Skin epidermis (tissue), 12 donors: ENCODE results near the gene ZBTB8A.
A peak's percentile ranks its signal among the peaks of the same experiment; 100 is the strongest.
"Not testable (repeated sequence)": the region's sequence is repeated elsewhere in the genome, so short reads cannot be mapped to it uniquely, and the experiment has no call there.

Source experiments
- H3K27ac ChIP-seq, 21 experiments: fragments of 200-600 bp; sonication (generic) in 11 of 21; one replicate each; pipeline ENCODE4 v1.5.0; 2020; ENCODE audit warnings: mild to moderate bottlenecking in 3 of 21, inconsistent platforms in 2 of 21, moderate library complexity in 2 of 21
- H3K4me3 ChIP-seq, 7 experiments: fragments of 200-600 bp; sonication (generic) in 2 of 7; one replicate each; pipeline ENCODE4 v1.5.0; 2020; ENCODE audit warnings: inconsistent platforms in 2 of 7, mild to moderate bottlenecking in 2 of 7, moderate library complexity in 1 of 7

Gene ZBTB8A

GRCh38 chr1:32612189-32612881 lies 73.1 kb downstream of the ZBTB8A start:
- peak overlapping the region in 4 of 21 experiments; percentile 1 to 47 (median 12) for H3K27ac ChIP-seq
- H3K4me3 ChIP-seq = peak overlapping the region; percentile 16 to 45 (median 36)

GRCh38 chr1:32613472-32613871 lies 74.2 kb downstream of the ZBTB8A start:
- Histone ChIP-seq H3K4me3 (no peak overlapping the region), H3K27ac (no peak overlapping the region)

- Histone ChIP-seq H3K27ac (no peak overlapping the region), H3K4me3 (no peak overlapping the region)
These were observed 79.5 kb downstream of the ZBTB8A start for GRCh38 chr1:32618673-32619221.

- Histone ChIP-seq H3K4me3 (no peak overlapping the region), H3K27ac (no peak overlapping the region)
These were observed 80.7 kb downstream of the ZBTB8A start for GRCh38 chr1:32619701-32620485.

GRCh38 chr1:32622205-32622604 lies 83.0 kb downstream of the ZBTB8A start:
- Histone ChIP-seq H3K27ac (no peak overlapping the region), H3K4me3 (no peak overlapping the region)

GRCh38 chr1:32622806-32623681 lies 83.8 kb downstream of the ZBTB8A start:
- H3K27ac ChIP-seq = peak overlapping the region in 2 of 21 experiments; percentile 3 to 10

GRCh38 chr1:32623775-32624174 lies 84.5 kb downstream of the ZBTB8A start:
- no peak overlapping the region for H3K27ac ChIP-seq
- H3K4me3 ChIP-seq = no peak overlapping the region

More at GRCh38 chr1:32622806-32623681, 83.8 kb downstream of the ZBTB8A start:
- no peak overlapping the region for H3K4me3 ChIP-seq

- no peak overlapping the region for H3K27ac ChIP-seq
- no peak overlapping the region for H3K4me3 ChIP-seq
These were observed 86.9 kb downstream of the ZBTB8A start for GRCh38 chr1:32626176-32626575.

- peak overlapping the region in 3 of 21 experiments; percentile 32 to 72 (median 34) for H3K27ac ChIP-seq
- H3K4me3 ChIP-seq = no peak overlapping the region
These were observed 88.5 kb downstream of the ZBTB8A start for GRCh38 chr1:32627596-32628162.

- not testable (repeated sequence) for H3K4me3 ChIP-seq, H3K27ac ChIP-seq
These were observed 90.9 kb downstream of the ZBTB8A start for GRCh38 chr1:32630173-32630572.

GRCh38 chr1:32632829-32633228 lies 93.6 kb downstream of the ZBTB8A start:
- no peak overlapping the region for H3K27ac ChIP-seq
- H3K4me3 ChIP-seq = no peak overlapping the region

GRCh38 chr1:32635508-32636277 lies 96.5 kb downstream of the ZBTB8A start:
- Histone ChIP-seq H3K4me3 (no peak overlapping the region), H3K27ac (no peak overlapping the region)

- Histone ChIP-seq H3K27ac (peak overlapping the region in 5 of 21 experiments; percentile 3 to 44 (median 7)), H3K4me3 (no peak overlapping the region)
These were observed 97.9 kb downstream of the ZBTB8A start for GRCh38 chr1:32636914-32637645.

GRCh38 chr1:32639489-32640075 lies 100.4 kb downstream of the ZBTB8A start:
- no peak overlapping the region for H3K27ac ChIP-seq

GRCh38 chr1:32642292-32642827 lies 103.1 kb downstream of the ZBTB8A start:
- not testable (repeated sequence) for H3K4me3 ChIP-seq, H3K27ac ChIP-seq

More at GRCh38 chr1:32639489-32640075, 100.4 kb downstream of the ZBTB8A start:
- H3K4me3 ChIP-seq = no peak overlapping the region

- no peak overlapping the region for H3K27ac ChIP-seq
These were observed 105.2 kb downstream of the ZBTB8A start for GRCh38 chr1:32644426-32644825.

More at GRCh38 chr1:32644426-32644825, 105.2 kb downstream of the ZBTB8A start:
- H3K4me3 ChIP-seq = no peak overlapping the region
